ENCODE data around the gene GUCY2C. TPM values are rescaled to one million over a fixed set of nuclear protein-coding genes. Genes with fewer than 3 reads are reported as not detected.

The GUCY2C gene
- total and polyA plus RNA-seq, 2 donors (not counting 3 experiments of a cell fraction or from before 2014, with no cell fraction given): not detected

DNA sequence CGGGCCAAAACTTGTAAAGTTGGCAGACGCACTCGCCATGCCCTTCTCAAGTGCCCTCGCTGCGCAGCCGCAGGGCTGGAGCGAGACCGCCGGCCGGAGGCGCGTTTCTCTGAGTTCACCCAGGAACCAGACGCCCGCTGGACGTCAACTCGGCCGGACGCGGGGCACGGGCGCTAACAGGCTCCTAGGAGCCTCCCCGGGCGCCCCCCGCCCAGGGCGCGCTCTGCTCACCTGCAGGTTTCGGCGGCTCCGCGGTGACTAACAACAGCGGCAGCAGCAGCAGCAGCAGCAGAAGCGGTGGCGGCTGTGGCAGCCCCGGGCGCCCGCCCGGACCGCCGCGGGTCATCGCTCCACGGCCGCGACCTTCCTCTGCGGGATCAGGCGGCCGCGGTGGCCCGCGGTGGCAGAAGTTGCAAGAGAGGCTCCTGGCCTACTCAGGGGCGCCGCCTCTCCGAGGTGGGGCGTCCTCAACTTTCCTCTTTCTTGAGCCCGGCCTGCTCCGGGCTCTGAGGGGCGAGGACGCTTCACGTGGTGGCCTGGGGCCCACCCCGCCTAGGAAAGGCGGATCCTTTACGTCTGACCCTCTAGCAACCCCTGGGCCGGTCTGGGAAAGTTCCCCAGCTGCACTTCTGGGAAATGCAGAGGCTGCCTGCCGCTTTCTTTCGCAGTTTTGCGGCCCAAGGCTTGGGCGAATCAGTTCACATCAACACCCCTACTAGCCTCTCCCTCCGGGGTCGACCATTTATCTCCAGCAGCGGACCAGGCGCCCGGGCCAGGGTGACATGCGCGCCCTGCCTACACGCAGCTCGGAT, 128.8 kb downstream of the GUCY2C start, which contains the start of gene PLBD1:
PLBD1 (minus strand) TSS at position 533 of the 812 bp plus-strand sequence; CDS start at position 346, 187 bp downstream.
- TF ChIP-seq EZH2 (IDR thresholded peaks at IDR 0.05; ENCODE audit: borderline replicate concordance, low read depth, low read length, severe bottlenecking): no peak
- TF ChIP-seq GATA2 (IDR thresholded peaks at IDR 0.05; ENCODE audit: insufficient read depth, insufficient read length, low read depth, low read length): no peak
- no peak for TF ChIP-seq MYC (IDR thresholded peaks at IDR 0.05; ENCODE audit: low read depth, low read length)
- TF ChIP-seq, protein P1, sequence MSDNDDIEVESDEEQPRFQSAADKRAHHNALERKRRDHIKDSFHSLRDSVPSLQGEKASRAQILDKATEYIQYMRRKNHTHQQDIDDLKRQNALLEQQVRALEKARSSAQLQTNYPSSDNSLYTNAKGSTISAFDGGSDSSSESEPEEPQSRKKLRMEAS (IDR thresholded peaks at IDR 0.05; ENCODE audit: insufficient read depth, insufficient read length): no peak
- no peak for TF ChIP-seq POLR2A (IDR thresholded peaks at IDR 0.05; ENCODE audit: low read depth, low read length)
- TF ChIP-seq FOS (IDR thresholded peaks at IDR 0.05; ENCODE audit: borderline replicate concordance, insufficient read depth, low read length): no peak
- no peak for TF ChIP-seq JUN (IDR thresholded peaks at IDR 0.05; ENCODE audit: borderline replicate concordance, insufficient read depth, insufficient read length, low read depth)
- TF ChIP-seq, protein P2, sequence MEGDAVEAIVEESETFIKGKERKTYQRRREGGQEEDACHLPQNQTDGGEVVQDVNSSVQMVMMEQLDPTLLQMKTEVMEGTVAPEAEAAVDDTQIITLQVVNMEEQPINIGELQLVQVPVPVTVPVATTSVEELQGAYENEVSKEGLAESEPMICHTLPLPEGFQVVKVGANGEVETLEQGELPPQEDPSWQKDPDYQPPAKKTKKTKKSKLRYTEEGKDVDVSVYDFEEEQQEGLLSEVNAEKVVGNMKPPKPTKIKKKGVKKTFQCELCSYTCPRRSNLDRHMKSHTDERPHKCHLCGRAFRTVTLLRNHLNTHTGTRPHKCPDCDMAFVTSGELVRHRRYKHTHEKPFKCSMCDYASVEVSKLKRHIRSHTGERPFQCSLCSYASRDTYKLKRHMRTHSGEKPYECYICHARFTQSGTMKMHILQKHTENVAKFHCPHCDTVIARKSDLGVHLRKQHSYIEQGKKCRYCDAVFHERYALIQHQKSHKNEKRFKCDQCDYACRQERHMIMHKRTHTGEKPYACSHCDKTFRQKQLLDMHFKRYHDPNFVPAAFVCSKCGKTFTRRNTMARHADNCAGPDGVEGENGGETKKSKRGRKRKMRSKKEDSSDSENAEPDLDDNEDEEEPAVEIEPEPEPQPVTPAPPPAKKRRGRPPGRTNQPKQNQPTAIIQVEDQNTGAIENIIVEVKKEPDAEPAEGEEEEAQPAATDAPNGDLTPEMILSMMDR (IDR thresholded peaks at IDR 0.05; ENCODE audit: extremely low read depth in 1 of 2, insufficient read depth in 1 of 2, low read depth in 1 of 2, low read length in 2 of 2): no peak
- TF ChIP-seq POLR2AphosphoS5 (IDR thresholded peaks at IDR 0.05; ENCODE audit: insufficient read depth, low read depth, low read length): no peak
- intact Hi-C loops (cut with micrococcal nuclease): no loop called here
- dilution Hi-C loops (cut with MboI; ENCODE audit: extremely low pct_ligation_motif_present, low sequenced_read_pairs): no loop called here
- Histone ChIP-seq H3K27ac (ENCODE audit: insufficient read depth, low read depth, low read length) (no peak within 1 kb of the TSS), H4K20me1 (replicated peaks; ENCODE audit: control insufficient read depth, extremely low read depth, insufficient read depth, low read length) (no peaks in the 10 kb centered on the region), H3K4me3 (replicated peaks in 1 of 3; ENCODE audit: insufficient read depth in 1 of 3, low read depth in 1 of 3, low read length in 3 of 3) (peak within 1 kb of the TSS in 1 of 3 experiments; percentile 28), H3K9ac (replicated peaks; ENCODE audit: extremely low read depth, insufficient read depth, low read length) (no peak within 1 kb of the TSS), H3K27me3 (ENCODE audit: control insufficient read depth in 2 of 2, insufficient read depth in 2 of 2, low read length in 2 of 2) (peaks cover 3 to 7% of the 10 kb centered on the region in 2 experiments), H2AFZ (ENCODE audit: low read depth, low read length) (peak within 1 kb of the TSS; percentile 23), H3K79me2 (ENCODE audit: control insufficient read depth, insufficient read depth, low read length) (no peaks in the 10 kb centered on the region), H3K9me1 (replicated peaks; ENCODE audit: control insufficient read depth, extremely low read depth, insufficient read depth, low read length) (no peaks in the 10 kb centered on the region), H3K36me3 (ENCODE audit: control insufficient read depth in 2 of 2, extremely low read depth in 1 of 2, insufficient read depth in 2 of 2, low read length in 2 of 2) (no peaks in the 10 kb centered on the region), H3K4me2 (ENCODE audit: insufficient read depth, low read length) (peak within 1 kb of the TSS; percentile 5), H3K4me1 (ENCODE audit: control insufficient read depth, extremely low read depth, insufficient read depth, low read length) (no peaks in the 10 kb centered on the region), H3K9me3 (replicated peaks; ENCODE audit: control insufficient read depth, insufficient read depth, low read length) (no peaks in the 10 kb centered on the region)
- no TSS peak for BruUV-seq (replicated peaks)
- FAIRE-seq (no peak), DNase-seq (ENCODE audit: low read depth, low spot score) (peak; percentile 8)
- CTCF ChIA-PET: interaction anchor here (1.0 kb wide), 1 partner anchor 26 kb away, joined by 3 read pairs; no protein-coding TSS in a partner anchor
- POLR2A ChIA-PET: interaction anchor here (0.7 kb wide), 1 partner anchor 703 kb away, joined by 3 read pairs; no protein-coding TSS in a partner anchor

Data from endothelial cell of umbilical vein (primary cell).